Neural cell (in vitro differentiated cells): ENCODE results near the gene PTPRN2. TPM values are rescaled to one million over a fixed set of nuclear protein-coding genes. Genes with fewer than 3 reads are reported as not detected.

Experiments used
- H2AFZ ChIP-seq: fragments of 200-600, 300-800 bp; sonication (generic), shearing (Covaris generic); 2 replicates; pipeline ENCODE4 v1.6.0; 2014; ENCODE audit warnings: low read depth, mild to moderate bottlenecking, antibody characterized with exemption, low read length, moderate library complexity
- H3F3A ChIP-seq: fragments of 200-600 bp; shearing (Covaris generic); 2 replicates; pipeline ENCODE4 v1.6.1; 2016; ENCODE audit warnings: mild to moderate bottlenecking, moderate library complexity, mixed read lengths, antibody characterized with exemption, low read length; ENCODE audit not compliant: insufficient read depth, poor library complexity, severe bottlenecking
- H3K27ac ChIP-seq: fragments of 200-600, 300-800 bp; sonication (generic), shearing (Covaris generic); 2 replicates; pipeline ENCODE4 v1.5.1; 2014; ENCODE audit warnings: mild to moderate bottlenecking, low read length, moderate library complexity
- H3K27me3 ChIP-seq: fragments of 300-800, 200-600 bp; sonication (generic), shearing (Covaris generic); 2 replicates; pipeline ENCODE4 v1.6.0; 2014; ENCODE audit warnings: mild to moderate bottlenecking, low read depth, low read length, moderate library complexity; ENCODE audit not compliant: insufficient read depth
- H3K36me3 ChIP-seq: fragments of 300-800, 200-600 bp; sonication (generic), shearing (Covaris generic); 2 replicates; pipeline ENCODE4 v1.5.1; 2014; ENCODE audit warnings: mild to moderate bottlenecking, antibody characterized with exemption, low read length, moderate library complexity; ENCODE audit not compliant: insufficient read depth
- H3K4me2 ChIP-seq: fragments of 300-800, 200-600 bp; sonication (generic), shearing (Covaris generic); 2 replicates; pipeline ENCODE4 v1.6.0; 2014; ENCODE audit warnings: mild to moderate bottlenecking, low read length
- H3K4me3 ChIP-seq: fragments of 300-800, 200-600 bp; sonication (generic), shearing (Covaris generic); 2 replicates; pipeline ENCODE4 v1.5.1; 2014; ENCODE audit warnings: mild to moderate bottlenecking, low read length, moderate library complexity
- H3K79me2 ChIP-seq: fragments of 200-600 bp; shearing (Covaris generic); replicated peaks from 2 replicates; pipeline ENCODE4 v1.6.0; 2014; ENCODE audit warnings: mild to moderate bottlenecking, low read length, moderate library complexity; ENCODE audit not compliant: insufficient read depth
- H3K9ac ChIP-seq: fragments of 300-800, 200-600 bp; sonication (generic), shearing (Covaris generic); 2 replicates; pipeline ENCODE4 v1.6.1; 2016; ENCODE audit warnings: mild to moderate bottlenecking, low read length, mixed read lengths
- H3K9me2 ChIP-seq: fragments of 200-600 bp; shearing (Covaris generic); 2 replicates; pipeline ENCODE4 v1.6.1; 2016; ENCODE audit warnings: mild to moderate bottlenecking, low read length, mixed read lengths; ENCODE audit not compliant: insufficient read depth
- H3K9me3 ChIP-seq: fragments of 200-600, 300-800 bp; sonication (generic), shearing (Covaris generic); 2 replicates; pipeline ENCODE4 v1.6.1; 2016; ENCODE audit warnings: mild to moderate bottlenecking, mixed run types, low read length, moderate library complexity, mixed read lengths
- H4K20me1 ChIP-seq: fragments of 200-600 bp; shearing (Covaris generic); 2 replicates; pipeline ENCODE4 v1.6.1; 2016; ENCODE audit warnings: mild to moderate bottlenecking, mixed run types; ENCODE audit not compliant: insufficient read depth
- CTCF ChIP-seq: fragments of 450-650 bp; IDR thresholded peaks from 2 replicates; pipeline ENCODE4 v1.5.1; 2014; ENCODE audit warnings: antibody characterized with exemption, mild to moderate bottlenecking, moderate library complexity; ENCODE audit not compliant: poor library complexity, severe bottlenecking
- EP300 ChIP-seq: fragments of 450-650 bp; conservative IDR thresholded peaks from 2 replicates; pipeline ENCODE4 v1.6.1; 2014; ENCODE audit warnings: antibody characterized with exemption, mild to moderate bottlenecking, moderate library complexity; ENCODE audit not compliant: poor library complexity, severe bottlenecking
- EZH2 ChIP-seq: fragments of 200-600, 300-800 bp; shearing (Covaris generic), sonication (generic); IDR thresholded peaks from 2 replicates; pipeline ENCODE4 v1.6.1; 2014; ENCODE audit warnings: antibody characterized with exemption, low read length, borderline replicate concordance, mild to moderate bottlenecking; ENCODE audit not compliant: insufficient read depth, poor library complexity, severe bottlenecking
- MXI1 ChIP-seq: fragments of 450-650 bp; conservative IDR thresholded peaks from 2 replicates; pipeline ENCODE4 v1.6.1; 2014; ENCODE audit warnings: antibody characterized with exemption, mild to moderate bottlenecking; ENCODE audit not compliant: poor library complexity, severe bottlenecking
- POLR2AphosphoS5 ChIP-seq: IDR thresholded peaks from 2 replicates; pipeline ENCODE4 v1.6.1; 2012
- RAD21 ChIP-seq: fragments of 450-650 bp; conservative IDR thresholded peaks from 2 replicates; pipeline ENCODE4 v1.6.1; 2014; ENCODE audit warnings: antibody characterized with exemption, mild to moderate bottlenecking, moderate library complexity
- REST ChIP-seq: IDR thresholded peaks from 2 replicates; pipeline ENCODE4 v1.6.1; 2012; ENCODE audit warnings: borderline replicate concordance
- SMC3 ChIP-seq: fragments of 450-650 bp; conservative IDR thresholded peaks from 2 replicates; pipeline ENCODE4 v1.6.1; 2014; ENCODE audit warnings: antibody characterized with exemption, mild to moderate bottlenecking, moderate library complexity; ENCODE audit not compliant: poor library complexity
- TAF1 ChIP-seq: IDR thresholded peaks from 2 replicates; pipeline ENCODE4 v1.6.1; 2012; ENCODE audit warnings: low read depth
- polyA plus RNA-seq: library from polyadenylated mRNA; depleted of rRNA; stranded (reverse); fragments of >200 nt; gene quantifications from 2 replicates; pipeline ENCODE4 v1.2.3, GENCODE V29; 2014

The PTPRN2 gene
- polyA plus RNA-seq, 1 donor from 2014 or later = 31.0 TPM

GRCh38 chr7:157594306-157594705, 993.3 kb downstream of the PTPRN2 start:
- no peak for TF ChIP-seq RAD21
- TF ChIP-seq MXI1 = no peak
- TF ChIP-seq TAF1 = no peak
- no peak for TF ChIP-seq REST
- no peak for TF ChIP-seq EP300
- no peak for TF ChIP-seq EZH2
- TF ChIP-seq SMC3 = no peak
- no peak for TF ChIP-seq POLR2AphosphoS5
- TF ChIP-seq CTCF = no peak
- H3K27me3 ChIP-seq = no peaks in the 10 kb centered on the region
- H3K36me3 ChIP-seq = peaks cover 19% of the 10 kb centered on the region
- no peaks in the 10 kb centered on the region for H3K9me3 ChIP-seq
- no peak overlapping the region for H3K4me2 ChIP-seq
- H3K4me3 ChIP-seq = no peak overlapping the region
- no peaks in the 10 kb centered on the region for H4K20me1 ChIP-seq
- H3K9ac ChIP-seq = no peak overlapping the region
- peaks cover 9% of the 10 kb centered on the region for H3K79me2 ChIP-seq
- H3F3A ChIP-seq = no peaks in the 10 kb centered on the region
- no peak overlapping the region for H2AFZ ChIP-seq
- H3K27ac ChIP-seq = no peak overlapping the region
- H3K9me2 ChIP-seq = no peaks in the 10 kb centered on the region

GRCh38 chr7:157593541-157593940, 994.1 kb downstream of the PTPRN2 start:
- Histone ChIP-seq H3K27me3 (no peaks in the 10 kb centered on the region), H3K36me3 (peaks cover 19% of the 10 kb centered on the region)

More at GRCh38 chr7:157593541-157593940, 994.1 kb downstream of the PTPRN2 start:
- Histone ChIP-seq H3K79me2 (peaks cover 11% of the 10 kb centered on the region), H3K4me3 (no peak overlapping the region), H3K27ac (no peak overlapping the region), H3F3A (no peaks in the 10 kb centered on the region), H2AFZ (no peak overlapping the region), H3K9me3 (no peaks in the 10 kb centered on the region), H4K20me1 (no peaks in the 10 kb centered on the region), H3K4me2 (no peak overlapping the region), H3K9me2 (no peaks in the 10 kb centered on the region), H3K9ac (no peak overlapping the region)
- TF ChIP-seq MXI1 (no peak), RAD21 (no peak), EP300 (no peak), POLR2AphosphoS5 (no peak), EZH2 (no peak), REST (no peak), SMC3 (no peak), TAF1 (no peak), CTCF (no peak)
